A673 (cell line): ENCODE data around the gene RFX1. TPM values are rescaled to one million over a fixed set of nuclear protein-coding genes. Genes with fewer than 3 reads are reported as not detected.

ENCODE experiments used
- BruUV-seq: library from RNA; stranded (reverse); fragments of 400-500 nt; replicated peaks from 2 replicates; lab custom pipeline; 2021; lab: Mats Ljungman, UMichigan
- CTCF ChIA-PET: fragments of 300-600 bp; sonication (Branson Sonifier 250); formaldehyde crosslinking; loops from one replicate; lab custom pipeline; 2022; ENCODE audit warnings: antibody characterized with exemption; lab: Charles Lee
- POLR2A ChIA-PET: fragments of 300-600 bp; sonication (Branson Sonifier 250); formaldehyde crosslinking; loops from one replicate; lab custom pipeline; 2022; ENCODE audit warnings: antibody characterized with exemption; ENCODE audit not compliant: low non-redundant PET; lab: Charles Lee
- DNase-seq: peaks from one replicate; pipeline ENCODE4 v3.0.0-alpha.2; 2015; ENCODE audit warnings: low spot score
- H3K27ac ChIP-seq: fragments of 200-600 bp; sonication (generic); 2 replicates; pipeline ENCODE4 v1.5.1; 2016; ENCODE audit warnings: mixed run types, low read depth, mild to moderate bottlenecking, mixed read lengths, antibody characterized with exemption, low read length; ENCODE audit not compliant: poor library complexity, severe bottlenecking
- H3K27me3 ChIP-seq: fragments of 200-600 bp; sonication (generic); replicated peaks from 2 replicates; pipeline ENCODE4 v1.6.1; 2017; ENCODE audit warnings: mixed run types, low read depth, mild to moderate bottlenecking, mixed read lengths, antibody characterized with exemption, low read length; ENCODE audit not compliant: insufficient read depth, poor library complexity
- H3K36me3 ChIP-seq: fragments of 200-600 bp; sonication (generic); 2 replicates; pipeline ENCODE4 v1.6.1; 2016; ENCODE audit warnings: mixed run types, mild to moderate bottlenecking, mixed read lengths, antibody characterized with exemption, low read length; ENCODE audit not compliant: insufficient read depth, poor library complexity, severe bottlenecking
- H3K4me1 ChIP-seq: fragments of 200-600 bp; sonication (generic); 2 replicates; pipeline ENCODE4 v1.6.1; 2017; ENCODE audit warnings: mixed run types, mild to moderate bottlenecking, mixed read lengths, antibody characterized with exemption, low read length; ENCODE audit not compliant: insufficient read depth, poor library complexity, severe bottlenecking
- H3K4me3 ChIP-seq: fragments of 200-600 bp; sonication (generic); 2 replicates; pipeline ENCODE4 v1.5.1; 2016; ENCODE audit warnings: low read depth, mixed run types, mild to moderate bottlenecking, mixed read lengths, low read length; ENCODE audit not compliant: poor library complexity, severe bottlenecking
- H3K9me3 ChIP-seq: fragments of 200-600 bp; sonication (generic); 2 replicates; pipeline ENCODE4 v1.6.1; 2016; ENCODE audit warnings: mixed run types, low read depth, mild to moderate bottlenecking, mixed read lengths, antibody characterized with exemption, low read length; ENCODE audit not compliant: poor library complexity, severe bottlenecking
- EZH2 ChIP-seq: fragments of 200-600 bp; sonication (generic); IDR thresholded peaks from 2 replicates; pipeline ENCODE4 v1.6.1; 2017; ENCODE audit warnings: borderline replicate concordance, low read depth, mild to moderate bottlenecking, mixed read lengths, antibody characterized with exemption, low read length; ENCODE audit not compliant: poor library complexity, severe bottlenecking
- intact Hi-C: fragments of 100-400 bp; cut with micrococcal nuclease; formaldehyde crosslinking; loops from one replicate; pipeline ENCODE4 v1.10.0; 2022; ENCODE audit not compliant: unreplicated experiment
- total RNA-seq: library from RNA; stranded (reverse); gene quantifications from 2 replicates; pipeline ENCODE4 v1.2.3, GENCODE V29; 2021
- TF ChIP-seq, protein P1 (sequence below): fragments of 300-800, 200-600 bp; sonication (generic); conservative IDR thresholded peaks from 2 replicates; pipeline ENCODE4 v1.5.1; 2017; ENCODE audit warnings: low read depth, mild to moderate bottlenecking, antibody characterized with exemption, low read length, moderate library complexity, mixed read lengths

Gene RFX1
- total RNA-seq, 1 experiment from 2014 or later = 19.5 TPM

GRCh38 chr19:14004619-14005348 is 1.3 kb downstream of the RFX1 start:
- Histone ChIP-seq H3K9me3 (no peaks in the 10 kb centered on the region), H3K27me3 (no peaks in the 10 kb centered on the region), H3K4me1 (peaks cover 11% of the 10 kb centered on the region), H3K4me3 (peak overlapping the region; percentile 91), H3K27ac (peak overlapping the region; percentile 9), H3K36me3 (no peaks in the 10 kb centered on the region)
- no peak for TF ChIP-seq EZH2
- TF ChIP-seq, protein P1, sequence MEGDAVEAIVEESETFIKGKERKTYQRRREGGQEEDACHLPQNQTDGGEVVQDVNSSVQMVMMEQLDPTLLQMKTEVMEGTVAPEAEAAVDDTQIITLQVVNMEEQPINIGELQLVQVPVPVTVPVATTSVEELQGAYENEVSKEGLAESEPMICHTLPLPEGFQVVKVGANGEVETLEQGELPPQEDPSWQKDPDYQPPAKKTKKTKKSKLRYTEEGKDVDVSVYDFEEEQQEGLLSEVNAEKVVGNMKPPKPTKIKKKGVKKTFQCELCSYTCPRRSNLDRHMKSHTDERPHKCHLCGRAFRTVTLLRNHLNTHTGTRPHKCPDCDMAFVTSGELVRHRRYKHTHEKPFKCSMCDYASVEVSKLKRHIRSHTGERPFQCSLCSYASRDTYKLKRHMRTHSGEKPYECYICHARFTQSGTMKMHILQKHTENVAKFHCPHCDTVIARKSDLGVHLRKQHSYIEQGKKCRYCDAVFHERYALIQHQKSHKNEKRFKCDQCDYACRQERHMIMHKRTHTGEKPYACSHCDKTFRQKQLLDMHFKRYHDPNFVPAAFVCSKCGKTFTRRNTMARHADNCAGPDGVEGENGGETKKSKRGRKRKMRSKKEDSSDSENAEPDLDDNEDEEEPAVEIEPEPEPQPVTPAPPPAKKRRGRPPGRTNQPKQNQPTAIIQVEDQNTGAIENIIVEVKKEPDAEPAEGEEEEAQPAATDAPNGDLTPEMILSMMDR = no peak
- BruUV-seq = TSS peak; percentile 64
- DNase-seq = no peak
- ChIA-PET POLR2A (interaction anchor here (1.0 kb wide), 1 partner anchor 26 kb away, joined by 8 read pairs; no protein-coding TSS in a partner anchor), CTCF (no interaction called here)
- intact Hi-C loops = loop anchor here (5.0 kb wide), 1 partner anchor 68 kb away; the partner anchor contains the start of gene MISP3

- no peak for DNase-seq
- H3K27me3 ChIP-seq = no peaks in the 10 kb centered on the region
- peaks cover 4% of the 10 kb centered on the region for H3K36me3 ChIP-seq
- TF ChIP-seq, protein P1 = no peak
- no peak for TF ChIP-seq EZH2
- intact Hi-C loops = no loop called here
- BruUV-seq = TSS peak; percentile 7
- H3K9me3 ChIP-seq = peaks cover 6% of the 10 kb centered on the region
- H3K4me3 ChIP-seq = no peak overlapping the region
- peaks cover 11% of the 10 kb centered on the region for H3K4me1 ChIP-seq
- peak overlapping the region; percentile 27 for H3K27ac ChIP-seq
- CTCF ChIA-PET = interaction anchor here (0.7 kb wide), 1 partner anchor 24 kb away, joined by 4 read pairs; no protein-coding TSS in a partner anchor
- POLR2A ChIA-PET = interaction anchor here (0.6 to 1.0 kb wide), 2 partner anchors 25 to 109 kb away, joined by 7 to 8 read pairs; a partner anchor contains a TSS
Measured at GRCh38 chr19:14003251-14004055, 2.7 kb downstream of the RFX1 start.

DNA sequence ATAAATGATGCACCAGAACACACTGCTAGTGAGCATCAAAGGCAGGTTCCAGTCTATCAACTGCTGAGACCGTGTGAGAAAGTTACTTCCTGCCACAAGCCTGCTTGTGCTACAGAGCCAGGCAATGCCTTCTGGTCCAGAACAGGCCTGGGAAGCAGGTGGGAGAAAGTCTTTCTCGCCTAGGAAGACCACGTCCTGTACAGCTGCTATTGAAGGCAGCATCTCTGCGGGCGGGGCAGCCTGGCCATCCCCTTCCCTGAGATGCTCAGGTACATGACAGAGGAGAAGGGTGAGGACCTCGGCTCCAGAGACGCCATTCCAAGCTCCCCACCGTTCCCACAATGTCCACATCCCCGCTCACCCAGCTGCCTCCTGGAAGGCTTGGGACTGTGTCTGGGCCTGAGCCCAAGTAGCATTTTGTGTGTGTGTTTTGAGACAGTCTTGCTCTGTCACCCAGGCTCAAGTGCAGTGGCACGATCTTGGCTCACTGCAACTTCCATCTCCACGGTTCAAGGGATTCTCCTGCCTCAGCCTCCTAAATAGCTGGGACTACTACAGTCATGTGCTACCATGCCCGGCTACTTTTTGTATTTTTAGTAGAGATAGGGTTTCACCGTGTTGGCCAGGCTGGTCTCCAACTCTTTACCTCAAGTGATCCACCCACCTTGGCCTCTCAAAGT is 3.4 kb downstream of the RFX1 start:
- TF ChIP-seq, protein P1 = no peak
- no peak for TF ChIP-seq EZH2
- ChIA-PET POLR2A (no interaction called here), CTCF (no interaction called here)
- intact Hi-C loops = no loop called here
- Histone ChIP-seq H3K4me1 (peaks cover 11% of the 10 kb centered on the region), H3K27ac (peak overlapping the region; percentile 27), H3K4me3 (no peak overlapping the region), H3K27me3 (no peaks in the 10 kb centered on the region), H3K9me3 (peaks cover 6% of the 10 kb centered on the region), H3K36me3 (peaks cover 4% of the 10 kb centered on the region)
- BruUV-seq = no TSS peak
- DNase-seq = no peak
